ENCODE data around the gene CDK5RAP3. TPM values are rescaled to one million over a fixed set of nuclear protein-coding genes. Genes with fewer than 3 reads are reported as not detected.
A peak's percentile ranks its signal among the peaks of the same experiment; 100 is the strongest.

Gene CDK5RAP3
- total and polyA plus RNA-seq, 2 experiments from 2014 or later, result 124 to 179 TPM

- TF ChIP-seq EZH2phosphoT487 (IDR thresholded peaks at IDR 0.05; ENCODE audit: low read depth, severe bottlenecking, unreplicated experiment) (no peak), CTCF (IDR thresholded peaks at IDR 0.05; ENCODE audit: poor library complexity) (peak; percentile 97)
- no peak overlapping the region for H2AFZ ChIP-seq
- H3K27ac ChIP-seq, result peak overlapping the region; percentile 63
- no peaks in the 10 kb centered on the region for H3K9me2 ChIP-seq (replicated peaks; ENCODE audit: insufficient read depth)
- peak; percentile 96 for DNase-seq (ENCODE audit: low spot score)
- H3K36me3 ChIP-seq (replicated peaks; ENCODE audit: insufficient read depth, low read depth), result no peaks in the 10 kb centered on the region
- 22% methylated on average over 18 of the region's 18 CpGs for WGBS (ENCODE audit: low lambda C conversion rate, missing lambda C conversion rate)
- H3K4me3 ChIP-seq, result no peak overlapping the region
- H3K4me2 ChIP-seq, result peak overlapping the region; percentile 50
- no peaks in the 10 kb centered on the region for H4K20me1 ChIP-seq (ENCODE audit: insufficient read depth, poor library complexity, severe bottlenecking)
- no peaks in the 10 kb centered on the region for H3K79me2 ChIP-seq
- peaks cover 25% of the 10 kb centered on the region for H3K27me3 ChIP-seq
- H3K9me3 ChIP-seq (ENCODE audit: low read depth), result no peaks in the 10 kb centered on the region
- H3K4me1 ChIP-seq (ENCODE audit: insufficient read depth), result peaks cover 31% of the 10 kb centered on the region
Observed at GRCh38 chr17:48026502-48027321, 55.8 kb downstream of the CDK5RAP3 start.

GRCh38 chr17:48027322-48027981, 56.5 kb downstream of the CDK5RAP3 start:
- peaks cover 31% of the 10 kb centered on the region for H3K4me1 ChIP-seq (ENCODE audit: insufficient read depth)
- H3K79me2 ChIP-seq, result no peaks in the 10 kb centered on the region
- peaks cover 18% of the 10 kb centered on the region for H3K27me3 ChIP-seq
- 90% methylated on average over 12 of the region's 12 CpGs for WGBS (ENCODE audit: low lambda C conversion rate, missing lambda C conversion rate)
- H3K9me3 ChIP-seq (ENCODE audit: low read depth), result no peaks in the 10 kb centered on the region
- TF ChIP-seq EZH2 (IDR thresholded peaks at IDR 0.05; ENCODE audit: borderline replicate concordance) (no peak), EZH2phosphoT487 (IDR thresholded peaks at IDR 0.05; ENCODE audit: low read depth, severe bottlenecking, unreplicated experiment) (no peak), CTCF (IDR thresholded peaks at IDR 0.05; ENCODE audit: poor library complexity) (no peak)
- H3K27ac ChIP-seq, result peak overlapping the region; percentile 63
- no peaks in the 10 kb centered on the region for H4K20me1 ChIP-seq (ENCODE audit: insufficient read depth, poor library complexity, severe bottlenecking)
- no peak for DNase-seq (ENCODE audit: low spot score)
- no peaks in the 10 kb centered on the region for H3K36me3 ChIP-seq (replicated peaks; ENCODE audit: insufficient read depth, low read depth)
- H2AFZ ChIP-seq, result no peak overlapping the region
- H3K4me3 ChIP-seq, result no peak overlapping the region
- H3K4me2 ChIP-seq, result no peak overlapping the region
- H3K9me2 ChIP-seq (replicated peaks; ENCODE audit: insufficient read depth), result no peaks in the 10 kb centered on the region

- H4K20me1 ChIP-seq (ENCODE audit: insufficient read depth, poor library complexity, severe bottlenecking), result no peaks in the 10 kb centered on the region
- WGBS (ENCODE audit: low lambda C conversion rate, missing lambda C conversion rate), result 95% methylated on average over 1 of the region's 1 CpG
- H3K36me3 ChIP-seq (replicated peaks; ENCODE audit: insufficient read depth, low read depth), result no peaks in the 10 kb centered on the region
- TF ChIP-seq CTCF (IDR thresholded peaks at IDR 0.05; ENCODE audit: poor library complexity) (no peak), EZH2 (IDR thresholded peaks at IDR 0.05; ENCODE audit: borderline replicate concordance) (no peak), EZH2phosphoT487 (IDR thresholded peaks at IDR 0.05; ENCODE audit: low read depth, severe bottlenecking, unreplicated experiment) (no peak)
- no peaks in the 10 kb centered on the region for H3K79me2 ChIP-seq
- H2AFZ ChIP-seq, result no peak overlapping the region
- no peak overlapping the region for H3K4me2 ChIP-seq
- H3K9me3 ChIP-seq (ENCODE audit: low read depth), result no peaks in the 10 kb centered on the region
- H3K4me1 ChIP-seq (ENCODE audit: insufficient read depth), result peaks cover 24% of the 10 kb centered on the region
- no peak for DNase-seq (ENCODE audit: low spot score)
- H3K9me2 ChIP-seq (replicated peaks; ENCODE audit: insufficient read depth), result no peaks in the 10 kb centered on the region
- H3K4me3 ChIP-seq, result no peak overlapping the region
- H3K27me3 ChIP-seq, result peaks cover 8% of the 10 kb centered on the region
- H3K27ac ChIP-seq, result no peak overlapping the region
Observed at GRCh38 chr17:48028736-48029135, 57.8 kb downstream of the CDK5RAP3 start.

Data from hepatocyte (in vitro differentiated cells).